SK-N-SH (cell line): ENCODE measurements around the gene RASAL2. TPM values are rescaled to one million over a fixed set of nuclear protein-coding genes. Genes with fewer than 3 reads are reported as not detected.

Experiments used
- CTCF ChIA-PET: fragments of 300-600, 350-600 bp; formaldehyde crosslinking; extraction: SDS; loops from one replicate; lab custom pipeline; 2021; lab: Yijun Ruan, JAX
- POLR2A ChIA-PET: fragments of 350-600 bp; sonication (Branson Sonifier 250); formaldehyde crosslinking; extraction: SDS; loops from one replicate; lab custom pipeline; 2020; ENCODE audit warnings: antibody characterized with exemption, inconsistent platforms; lab: Yijun Ruan, JAX
- DNase-seq: peaks from one replicate; pipeline ENCODE4 v3.0.0; 2012
- H2AFZ ChIP-seq: fragments of 200-600 bp; sonication (generic); 2 replicates; pipeline ENCODE4 v1.8.1; 2016; ENCODE audit warnings: antibody characterized with exemption, mild to moderate bottlenecking, low read depth
- H3F3A ChIP-seq: fragments of 200-600 bp; sonication (generic); replicated peaks from 2 replicates; pipeline ENCODE3; 2016; ENCODE audit warnings: antibody characterized with exemption, mild to moderate bottlenecking; ENCODE audit not compliant: insufficient read depth
- H3K27ac ChIP-seq, 2 experiments: fragments of 200-500 bp in 1 of 2; fragments of 200-600 bp in 1 of 2; sonication (Bioruptor generic) in 1 of 2; sonication (generic), shearing (Covaris generic) in 1 of 2; 2 replicates each; pipeline versions ENCODE4 v1.5.1 to v1.6.1; 2014 to 2016; ENCODE audit warnings: low read depth in 2 of 2, inconsistent platforms in 1 of 2, low read length in 1 of 2, mild to moderate bottlenecking in 1 of 2, mixed read lengths in 1 of 2
- H3K27me3 ChIP-seq: fragments of 200-600 bp; sonication (generic), shearing (Covaris generic); 2 replicates; pipeline ENCODE4 v1.6.1; 2016; ENCODE audit warnings: mixed run types; ENCODE audit not compliant: insufficient read depth
- H3K36me3 ChIP-seq, 2 experiments: fragments of 200-500 bp in 1 of 2; fragments of 200-600 bp in 1 of 2; sonication (Bioruptor generic) in 1 of 2; sonication (generic) in 1 of 2; replicated peaks in 1 of 2; 2 replicates each; pipeline versions ENCODE3 to v1.5.1; 2014 to 2016; ENCODE audit warnings: low read length in 1 of 2, mild to moderate bottlenecking in 1 of 2; ENCODE audit not compliant: insufficient read depth in 2 of 2, control insufficient read depth in 1 of 2
- H3K4me1 ChIP-seq, 2 experiments: fragments of 200-500 bp in 1 of 2; fragments of 200-600 bp in 1 of 2; sonication (Bioruptor generic) in 1 of 2; sonication (generic), shearing (Covaris generic) in 1 of 2; 2 replicates each; pipeline versions ENCODE4 v1.5.1 to v1.6.1; 2014 to 2016; ENCODE audit warnings: low read depth in 1 of 2, low read length in 1 of 2, mixed run types in 1 of 2; ENCODE audit not compliant: insufficient read depth in 2 of 2, control insufficient read depth in 1 of 2
- H3K4me2 ChIP-seq: fragments of 200-600 bp; sonication (generic), shearing (Covaris generic); 2 replicates; pipeline ENCODE4 v1.6.1; 2017; ENCODE audit warnings: mixed run types
- H3K4me3 ChIP-seq, 2 experiments: fragments of 200-500 bp in 1 of 2; fragments of 200-600 bp in 1 of 2; sonication (Bioruptor generic) in 1 of 2; sonication (generic), shearing (Covaris generic) in 1 of 2; 2 replicates each; pipeline versions ENCODE4 v1.5.1 to v1.8.1; 2014 to 2016; ENCODE audit warnings: low read depth in 2 of 2, inconsistent platforms in 1 of 2, low read length in 1 of 2, mild to moderate bottlenecking in 1 of 2, mixed read lengths in 1 of 2, moderate library complexity in 1 of 2
- H3K79me2 ChIP-seq: fragments of 200-600 bp; sonication (generic); 2 replicates; pipeline ENCODE4 v1.8.1; 2017; ENCODE audit warnings: mild to moderate bottlenecking; ENCODE audit not compliant: insufficient read depth
- H3K9ac ChIP-seq: fragments of 200-600 bp; sonication (generic); 2 replicates; pipeline ENCODE4 v1.6.1; 2017; ENCODE audit warnings: mixed run types
- H3K9me2 ChIP-seq: fragments of 200-600 bp; sonication (generic); 2 replicates; pipeline ENCODE4 v1.6.1; 2017; ENCODE audit warnings: mixed run types
- H3K9me3 ChIP-seq: fragments of 200-600 bp; sonication (generic); 2 replicates; pipeline ENCODE4 v1.6.1; 2017; ENCODE audit warnings: mixed run types, mild to moderate bottlenecking, moderate library complexity
- H4K20me1 ChIP-seq: fragments of 200-600 bp; sonication (generic); 2 replicates; pipeline ENCODE4 v1.6.1; 2017; ENCODE audit warnings: mild to moderate bottlenecking, mixed run types; ENCODE audit not compliant: insufficient read depth
- EP300 ChIP-seq, 2 experiments: IDR thresholded peaks; 2 replicates each; pipeline versions ENCODE4 v1.4.0 to v1.6.1; 2012; ENCODE audit warnings: borderline replicate concordance in 1 of 2, low read depth in 1 of 2, low read length in 1 of 2
- EZH2phosphoT487 ChIP-seq: fragments of 200-600 bp; sonication (generic); IDR thresholded peaks from 2 replicates; pipeline ENCODE4 v1.6.1; 2017; ENCODE audit warnings: low read depth, mixed run types, mild to moderate bottlenecking, antibody characterized with exemption, moderate library complexity, borderline replicate concordance
- FOXM1 ChIP-seq: IDR thresholded peaks from 2 replicates; pipeline ENCODE4 v1.4.0; 2012; ENCODE audit warnings: low read depth, mild to moderate bottlenecking
- GATA2 ChIP-seq: sonication (generic); formaldehyde crosslinking; IDR thresholded peaks from 2 replicates; pipeline ENCODE4 v1.5.0; 2020; ENCODE audit warnings: mild to moderate bottlenecking, missing genetic modification reagents
- JUND ChIP-seq: IDR thresholded peaks from 2 replicates; pipeline ENCODE4 v1.4.0; 2012
- MXI1 ChIP-seq: IDR thresholded peaks from 2 replicates; pipeline ENCODE4 v1.6.1; 2012; ENCODE audit warnings: mild to moderate bottlenecking, low read depth, low read length, improper control_type of control experiment
- NFIC ChIP-seq: IDR thresholded peaks from 2 replicates; pipeline ENCODE4 v1.4.0; 2012; ENCODE audit warnings: borderline replicate concordance
- PBX3 ChIP-seq: IDR thresholded peaks from 2 replicates; pipeline ENCODE4; 2012
- POLR2AphosphoS5 ChIP-seq: IDR thresholded peaks from 2 replicates; pipeline ENCODE4 v1.6.1; 2012; ENCODE audit warnings: low read depth, low read length
- RAD21 ChIP-seq: IDR thresholded peaks from 2 replicates; pipeline ENCODE4 v1.6.1; 2012; ENCODE audit warnings: mild to moderate bottlenecking, low read length
- REST ChIP-seq: IDR thresholded peaks from 2 replicates; pipeline ENCODE4 v1.6.1; 2012; ENCODE audit warnings: mild to moderate bottlenecking, low read depth, low read length, moderate library complexity
- SIN3A ChIP-seq: IDR thresholded peaks from 2 replicates; pipeline ENCODE4 v1.6.1; 2012; ENCODE audit warnings: low read depth, mild to moderate bottlenecking, low read length, moderate library complexity, borderline replicate concordance
- USF1 ChIP-seq: IDR thresholded peaks from 2 replicates; pipeline ENCODE4 v1.4.0; 2012; ENCODE audit warnings: low read depth, borderline replicate concordance
- USF2 ChIP-seq: fragments of 150-350 bp; IDR thresholded peaks from 2 replicates; pipeline ENCODE4 v1.6.1; 2017; ENCODE audit warnings: antibody characterized with exemption, low read length, low read depth, borderline replicate concordance
- ZBTB33 ChIP-seq: IDR thresholded peaks from 2 replicates; pipeline ENCODE4 v1.4.0; 2012; ENCODE audit warnings: low read depth, borderline replicate concordance
- WGBS: methylation state at CpG from one replicate; pipeline ENCODE4 v1.1.6; 2017; ENCODE audit warnings: low lambda C conversion rate; 5-methylcytosine and 5-hydroxymethylcytosine counted together
- polyA plus RNA-seq, 3 experiments: library from polyadenylated mRNA; depleted of rRNA; stranded (reverse); fragments of >200 nt; gene quantifications; 2 replicates each; pipeline ENCODE4 v1.2.3, GENCODE V29; 2012

RASAL2 gene
- polyA plus RNA-seq, 1 of the 3 experiments (the other 2 are of a cell fraction) = 6.9 TPM

- TF ChIP-seq REST (no peak), USF2 (no peak), MXI1 (no peak), SIN3A (no peak), POLR2AphosphoS5 (no peak), EP300 (IDR thresholded peaks at IDR 0.05; ENCODE audit: borderline replicate concordance in 1 of 2, low read depth in 1 of 2, low read length in 1 of 2) (no peak), ZBTB33 (no peak), JUND (no peak), EZH2phosphoT487 (no peak), FOXM1 (no peak), NFIC (no peak), RAD21 (no peak)
These were observed 373.9 kb downstream of the RASAL2 start (continued) for GRCh38 chr1:178467837-178468236.

GRCh38 chr1:178470411-178470960 is 376.6 kb downstream of the RASAL2 start:
- CTCF ChIA-PET = interaction anchor here (1.3 kb wide), 1 partner anchor 31 kb away, joined by 3 read pairs; no protein-coding TSS in a partner anchor
- Histone ChIP-seq H3K4me2 (no peak overlapping the region), H3K27ac (no peak overlapping the region), H3K4me1 (no peaks in the 10 kb centered on the region), H3K36me3 (peaks cover 45 to 58% of the 10 kb centered on the region in 2 experiments), H3K9me3 (no peaks in the 10 kb centered on the region), H3K27me3 (no peaks in the 10 kb centered on the region)
- POLR2A ChIA-PET = no interaction called here
- DNase-seq = no peak
- WGBS = 96% methylated on average over 5 of the region's 5 CpGs
- TF ChIP-seq PBX3 (no peak), FOXM1 (no peak), USF2 (no peak), GATA2 (no peak), USF1 (no peak)
- TF ChIP-seq, all 33 proteins: peak for 0
- Histone ChIP-seq H2AFZ (no peak overlapping the region), H3K9me2 (no peaks in the 10 kb centered on the region), H3K9ac (no peak overlapping the region), H3K79me2 (no peaks in the 10 kb centered on the region), H3K4me3 (no peak overlapping the region), H3F3A (no peaks in the 10 kb centered on the region), H4K20me1 (no peaks in the 10 kb centered on the region)
